Stimulated activated CD8-positive, alpha-beta memory T cell treated with anti-CD3 and anti-CD28 coated beads, Interleukin-15, amount 100 ng/mL, for 48 hours (primary cell): ENCODE results near the gene UVRAG.
"Not testable (repeated sequence)": the region's sequence is repeated elsewhere in the genome, so short reads cannot be mapped to it uniquely, and the experiment has no call there.

Source experiments
- DNase-seq, 2 donors: peaks; one replicate each; pipeline ENCODE4 v3.0.0-alpha.2; 2020; ENCODE audit warnings: low read depth in 2 of 2

UVRAG gene

DNA sequence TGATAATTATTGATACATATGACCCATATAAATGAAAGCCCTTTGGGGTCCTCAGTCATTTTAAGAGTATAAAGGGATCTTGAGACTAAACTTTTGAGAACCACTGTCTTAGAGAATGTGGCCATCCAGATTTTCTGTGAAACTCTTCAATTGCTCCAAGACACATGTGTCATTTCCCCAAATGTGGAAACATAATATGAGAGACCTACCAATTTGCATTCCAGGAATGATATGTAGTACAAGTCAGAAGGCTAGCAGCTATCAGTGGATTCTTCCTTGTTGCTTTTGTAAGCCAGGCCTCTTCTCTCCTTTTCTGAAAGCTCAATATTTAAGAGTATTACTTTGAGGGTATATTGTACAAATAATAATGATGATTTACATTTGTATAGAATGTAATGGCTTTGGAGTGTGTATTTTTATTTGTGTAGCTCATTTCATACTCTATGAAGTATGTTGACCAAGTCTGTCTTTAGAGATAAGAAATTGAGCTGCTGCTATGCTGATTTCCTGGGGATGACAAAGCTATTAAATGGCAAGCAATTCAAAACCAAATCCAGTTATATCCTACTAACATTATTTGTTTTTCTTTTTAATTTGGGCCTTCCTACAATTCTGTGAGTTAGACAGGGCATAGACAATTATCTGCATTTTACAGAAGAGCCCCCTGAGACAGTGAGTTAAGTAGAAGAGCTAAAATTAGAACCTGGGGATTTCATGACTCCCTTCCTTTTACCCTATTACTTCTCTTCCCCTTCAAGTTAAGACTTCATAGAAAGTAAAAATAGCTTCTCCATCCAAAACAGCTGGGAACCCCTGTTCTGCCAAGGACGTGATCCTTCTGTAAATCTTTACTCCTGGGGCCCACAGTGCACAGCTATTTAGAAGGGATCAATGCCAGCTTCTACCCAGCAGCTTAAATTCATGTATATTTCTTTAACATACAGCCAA, 259.4 kb downstream of the UVRAG start:
- DNase-seq, result no peak

DNA sequence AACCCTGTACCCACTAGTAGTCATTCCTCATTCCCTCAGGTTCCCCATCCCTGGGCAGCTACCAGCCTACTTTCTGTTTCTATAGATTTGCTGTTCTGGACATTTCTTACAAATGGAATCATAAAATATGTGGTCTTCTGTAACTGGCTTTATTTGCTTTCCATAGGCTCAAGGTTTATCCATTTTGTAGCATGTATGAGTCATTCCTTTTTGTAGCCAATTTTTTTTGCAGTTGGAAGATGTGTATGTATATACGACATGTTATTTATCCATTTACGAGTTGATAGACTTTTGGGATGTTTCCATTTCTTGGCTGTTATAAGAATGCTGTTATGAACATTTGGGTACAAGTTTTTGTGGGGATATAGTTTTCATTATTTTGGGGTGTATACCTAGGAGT, 260.7 kb downstream of the UVRAG start:
- no peak for DNase-seq

DNA sequence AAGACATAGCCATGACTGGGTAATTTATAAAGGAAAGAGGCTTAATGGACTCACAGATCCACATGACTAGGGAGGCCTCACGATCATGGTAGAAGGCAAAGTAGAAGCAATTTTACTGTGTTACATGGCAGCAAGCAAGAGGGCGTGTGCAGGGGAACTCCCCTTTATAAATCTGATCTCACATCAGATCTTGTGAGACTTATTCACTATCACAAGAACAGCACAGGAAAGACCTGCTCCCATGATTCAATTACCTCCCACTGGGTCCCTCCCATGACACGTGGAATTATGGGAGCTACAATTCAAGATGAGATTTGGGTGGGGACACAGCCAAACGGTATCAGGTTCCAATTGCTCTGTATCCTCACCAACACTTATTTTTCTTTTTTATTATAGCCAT, 261.2 kb downstream of the UVRAG start:
- DNase-seq, result not testable (repeated sequence)

DNA sequence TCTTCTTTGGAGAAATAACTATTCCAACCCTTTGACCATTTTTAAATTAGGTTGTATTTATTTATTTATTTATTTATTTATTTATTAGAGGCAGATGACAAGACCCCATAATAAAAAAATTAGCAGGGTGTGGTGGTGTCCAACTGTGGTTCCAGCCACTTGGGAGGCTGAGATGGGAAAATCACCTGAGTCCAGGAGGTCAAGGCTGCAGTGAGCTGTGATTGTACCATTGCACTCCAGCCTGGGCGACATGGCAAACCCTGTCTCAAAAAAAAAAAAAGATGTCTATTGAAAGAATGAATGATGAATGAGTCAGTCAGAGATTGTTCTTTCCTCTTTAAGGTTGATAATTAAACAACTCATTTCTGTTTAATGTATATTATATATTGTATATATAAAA, 261.7 kb downstream of the UVRAG start:
- DNase-seq, result no peak

DNA sequence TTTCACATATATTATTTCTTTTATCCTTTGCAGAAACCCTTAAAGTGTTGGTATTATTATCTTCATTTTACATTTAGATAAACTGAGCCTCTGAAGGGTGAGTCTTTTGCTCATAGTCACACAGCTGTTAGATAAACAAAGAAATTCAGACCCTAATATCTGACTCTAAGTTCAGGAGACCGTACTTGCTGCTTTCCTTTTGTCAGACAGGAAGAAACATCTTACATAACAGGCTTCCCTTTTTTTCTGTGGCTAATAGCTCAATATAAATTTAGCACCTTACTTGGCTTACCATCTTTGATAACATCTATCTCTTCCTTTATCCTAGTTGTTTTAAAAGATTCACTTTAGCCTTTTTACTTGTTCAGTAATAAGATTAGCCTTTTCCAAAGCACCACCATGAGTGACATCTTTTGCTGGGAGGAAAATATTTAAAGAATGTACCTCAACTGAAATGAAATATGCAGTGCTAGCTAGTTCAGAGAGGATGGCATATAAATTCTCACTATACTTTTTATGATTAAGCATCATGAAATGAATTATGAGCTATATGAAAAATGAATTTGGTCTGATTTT, 262.7 kb downstream of the UVRAG start:
- no peak for DNase-seq

DNA sequence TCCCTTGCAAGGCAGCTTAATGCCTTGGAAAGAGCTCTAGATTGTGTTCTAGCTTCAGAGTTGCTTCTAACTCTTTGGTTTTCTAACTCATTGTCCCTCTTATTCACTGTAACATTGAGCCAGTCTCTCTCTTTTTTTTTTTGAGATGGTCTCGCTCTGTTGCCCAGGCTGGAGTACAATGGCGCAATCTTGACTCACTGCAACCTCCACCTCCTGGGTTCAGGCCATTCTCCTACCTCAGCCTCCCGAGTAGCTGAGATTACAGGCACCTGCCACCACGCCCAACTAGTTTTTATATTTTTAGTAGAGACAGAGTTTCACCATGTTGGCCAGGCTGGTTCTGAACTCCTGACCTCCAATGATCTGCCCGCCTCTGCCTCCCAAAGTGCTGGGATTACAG, 266.1 kb downstream of the UVRAG start:
- not testable (repeated sequence) for DNase-seq

DNA sequence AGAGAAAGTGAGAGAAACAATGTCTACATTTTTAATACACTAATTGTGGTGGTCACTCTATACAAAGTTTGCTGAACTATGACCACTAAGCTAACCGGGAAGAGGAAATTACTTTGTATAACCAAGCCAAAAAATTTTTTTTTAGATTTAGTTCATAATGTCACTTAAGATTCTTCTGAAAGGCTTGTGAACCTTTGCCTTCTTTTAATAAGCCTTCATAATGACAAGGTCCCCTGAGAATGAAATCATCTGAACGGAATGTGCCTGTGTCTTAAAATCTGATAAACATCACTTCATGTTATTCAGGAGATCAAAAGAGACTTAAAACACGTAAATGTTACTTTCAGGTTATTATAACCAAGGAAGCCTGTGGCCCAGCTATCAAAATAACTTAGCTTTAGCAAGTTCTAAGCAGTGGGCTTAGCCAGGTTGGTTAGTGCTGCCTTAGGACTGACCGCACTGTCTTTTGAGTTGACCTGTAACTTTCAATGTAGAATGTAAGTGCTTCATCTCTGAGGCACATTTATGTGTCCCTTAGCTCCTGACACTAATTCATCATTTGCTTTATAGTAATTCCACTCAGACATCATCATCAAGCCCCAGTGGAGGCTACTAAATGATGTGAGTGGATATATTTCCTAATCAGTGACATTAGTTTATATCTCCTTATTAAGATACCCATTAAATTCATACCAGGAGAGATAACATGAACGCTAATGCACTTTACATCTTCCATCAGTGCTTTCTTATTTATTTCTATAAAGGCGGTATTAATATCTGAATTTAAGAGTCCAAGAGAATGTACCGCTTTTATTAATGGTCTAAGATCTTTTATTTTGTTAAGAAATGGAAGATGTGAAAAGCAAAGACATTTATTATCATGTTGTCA, 268.8 kb downstream of the UVRAG start:
- no peak for DNase-seq

DNA sequence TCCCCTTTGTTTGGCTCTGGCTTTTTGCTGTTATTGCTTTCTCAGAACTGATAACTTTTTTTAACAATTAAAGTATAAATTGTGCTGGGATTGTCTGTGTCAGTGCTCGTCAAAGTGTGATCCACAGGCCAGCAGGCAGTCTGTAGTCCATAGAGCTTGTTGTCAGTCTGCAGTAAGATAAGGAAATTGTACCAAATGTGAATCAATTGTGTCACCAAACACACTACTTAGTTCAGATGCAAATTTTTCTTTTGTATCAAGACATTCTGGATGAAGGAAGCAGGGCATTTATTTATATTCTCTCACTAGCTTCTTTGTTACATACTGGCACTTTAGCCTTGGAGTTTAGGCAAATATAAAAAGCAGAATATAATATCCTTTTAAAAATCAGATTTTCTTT, 270.3 kb downstream of the UVRAG start:
- no peak for DNase-seq

DNA sequence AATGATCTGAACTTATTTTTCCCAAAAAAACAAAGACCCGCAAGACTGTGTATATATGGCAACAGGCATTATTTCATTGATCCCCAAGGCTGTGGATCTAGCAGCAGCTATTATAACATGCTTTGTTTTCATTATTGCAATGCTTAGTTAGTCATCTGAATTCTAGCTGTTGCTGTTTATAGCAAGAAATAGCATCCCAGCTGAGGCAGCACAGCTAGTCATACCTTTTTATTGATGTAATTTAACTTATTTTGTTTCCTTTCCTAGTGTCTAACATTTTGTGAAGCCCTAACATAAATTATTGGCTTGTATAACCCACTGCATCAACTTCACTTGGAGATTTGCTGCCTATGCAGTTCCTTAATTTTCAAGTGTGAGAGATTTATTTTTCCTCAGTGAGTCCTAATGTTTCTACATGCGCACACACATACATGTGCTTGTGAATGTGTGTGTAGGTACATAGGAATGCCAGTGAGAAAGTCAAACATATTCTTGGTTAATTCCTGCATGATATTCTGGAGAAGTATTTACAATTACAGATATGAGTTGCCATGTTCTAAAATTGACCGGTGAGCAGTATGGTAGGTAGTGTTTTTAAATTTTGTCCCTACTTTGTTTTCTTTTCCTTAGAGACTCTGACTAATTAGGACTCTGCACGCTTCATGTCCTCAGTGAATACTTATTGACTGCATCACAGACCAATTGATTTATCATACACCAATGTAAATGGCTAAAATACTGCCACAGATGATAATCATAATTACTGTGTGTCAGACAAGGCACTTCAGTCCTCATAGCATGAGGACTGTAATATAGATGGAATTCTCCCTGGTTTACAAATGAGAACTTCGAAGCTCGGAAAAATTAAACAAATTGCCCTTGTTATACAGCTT, 272.0 kb downstream of the UVRAG start:
- no peak for DNase-seq

DNA sequence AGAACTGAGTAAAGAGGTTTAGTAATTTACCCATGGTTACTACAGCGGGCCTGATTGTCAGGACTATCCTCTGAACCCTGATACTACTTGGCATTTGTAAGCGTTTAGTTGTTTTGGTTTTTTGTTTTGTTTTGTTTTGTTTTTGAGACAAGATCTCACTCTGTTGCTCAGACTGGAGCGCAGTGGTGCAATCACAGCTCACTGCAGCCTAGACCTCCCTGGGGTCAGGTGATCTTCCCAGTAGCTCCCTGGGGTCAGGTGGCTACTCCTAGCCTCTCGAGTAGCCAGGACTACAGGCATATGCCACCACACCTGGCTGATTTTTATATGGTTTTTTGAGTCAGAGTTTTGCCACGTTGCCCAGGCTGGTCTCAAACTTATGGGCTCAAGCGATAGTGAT, 272.7 kb downstream of the UVRAG start:
- no peak for DNase-seq

DNA sequence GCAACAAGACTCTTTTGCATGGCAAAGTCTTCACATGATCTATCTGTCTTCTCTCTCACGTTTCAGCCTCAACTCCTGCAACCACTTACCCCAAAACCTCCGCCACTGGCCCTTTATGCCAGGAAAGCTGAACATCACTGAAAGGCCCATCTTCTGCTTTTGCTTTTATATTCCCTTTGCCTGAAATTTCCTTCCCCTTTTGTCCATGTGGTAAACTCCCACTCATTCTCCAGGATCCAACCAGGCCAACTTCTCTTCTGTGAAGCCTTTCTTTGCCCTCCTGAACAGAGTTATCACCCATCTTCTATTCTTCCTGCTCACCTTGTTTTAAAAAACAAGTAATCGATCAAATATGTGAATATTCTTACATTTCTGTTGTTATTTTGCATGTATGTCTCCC, 273.5 kb downstream of the UVRAG start:
- no peak for DNase-seq

DNA sequence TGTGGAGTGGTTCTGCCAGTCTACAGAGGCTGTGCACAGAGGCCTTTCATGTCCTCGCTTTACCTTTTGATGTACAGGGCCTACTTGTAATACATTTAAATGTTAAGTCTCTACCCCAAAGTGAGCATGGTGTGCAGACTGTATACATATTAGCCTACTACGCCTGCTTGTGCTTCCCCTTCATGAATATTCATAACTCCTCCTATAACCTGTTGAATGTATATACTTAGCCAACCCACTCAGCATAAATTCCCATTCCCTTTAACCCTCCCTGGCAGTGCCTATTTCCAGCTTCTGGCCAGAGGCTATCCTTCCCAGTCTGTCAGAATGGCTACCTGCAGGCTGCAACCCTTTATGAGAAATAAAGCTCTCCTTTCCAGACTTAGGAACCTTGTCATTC, 275.2 kb downstream of the UVRAG start:
- DNase-seq, result no peak

DNA sequence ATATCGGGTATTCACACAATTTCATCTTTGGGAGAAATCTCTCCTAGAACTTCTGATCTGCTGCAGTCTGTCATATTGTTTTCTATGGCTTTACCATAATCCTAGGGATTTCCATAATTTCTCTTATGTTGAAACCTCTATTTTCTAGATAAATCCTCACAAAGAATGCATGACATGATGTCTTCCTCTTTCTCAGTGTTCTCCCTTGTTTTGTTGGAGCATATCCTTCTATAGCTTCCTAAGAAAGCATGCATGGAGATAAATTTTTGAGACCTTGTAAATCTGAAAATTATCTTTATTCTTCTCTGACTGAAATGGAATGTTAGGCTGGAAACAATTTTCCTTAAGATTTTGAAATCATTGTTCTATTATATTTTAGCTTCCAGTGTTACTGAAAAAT, 275.8 kb downstream of the UVRAG start:
- no peak for DNase-seq

DNA sequence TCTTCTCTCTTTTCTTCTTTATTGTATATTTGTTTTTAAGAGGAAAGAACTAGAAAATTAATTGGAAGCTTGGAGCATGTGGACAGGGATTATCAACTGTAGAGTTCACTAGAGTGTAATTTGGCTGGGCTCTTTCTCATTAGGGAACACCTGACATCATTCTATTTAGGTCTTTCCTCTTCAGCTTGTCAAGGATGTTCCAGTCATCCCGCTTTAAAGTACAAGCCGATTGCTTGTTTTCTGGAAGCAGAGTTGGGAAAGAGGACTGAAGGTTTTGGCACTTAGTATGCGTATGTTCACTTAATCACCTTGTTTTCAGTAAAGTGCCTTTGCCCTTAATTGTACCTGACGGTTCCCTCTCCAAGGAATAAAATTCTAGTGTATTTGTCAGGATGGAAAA, 279.7 kb downstream of the UVRAG start:
- no peak for DNase-seq

DNA sequence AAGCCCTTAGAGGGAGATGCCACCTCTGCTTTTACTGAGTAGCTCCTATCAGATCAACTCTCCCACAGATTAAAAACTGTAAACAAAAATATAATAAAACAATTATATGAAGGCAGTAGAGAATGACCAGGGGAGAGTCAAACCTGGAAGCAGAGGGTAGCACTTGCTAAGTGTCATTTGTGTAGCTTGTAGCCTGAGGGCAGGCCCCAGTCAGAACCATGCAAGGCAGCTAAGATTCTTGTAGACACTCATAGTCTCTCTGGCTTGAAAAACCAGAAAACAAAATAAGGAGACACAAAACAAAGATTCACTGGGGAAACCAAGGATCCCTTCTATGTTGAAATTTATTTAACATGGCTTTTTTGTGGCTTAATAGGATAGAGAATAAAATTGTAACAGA, 280.9 kb downstream of the UVRAG start:
- no peak for DNase-seq

DNA sequence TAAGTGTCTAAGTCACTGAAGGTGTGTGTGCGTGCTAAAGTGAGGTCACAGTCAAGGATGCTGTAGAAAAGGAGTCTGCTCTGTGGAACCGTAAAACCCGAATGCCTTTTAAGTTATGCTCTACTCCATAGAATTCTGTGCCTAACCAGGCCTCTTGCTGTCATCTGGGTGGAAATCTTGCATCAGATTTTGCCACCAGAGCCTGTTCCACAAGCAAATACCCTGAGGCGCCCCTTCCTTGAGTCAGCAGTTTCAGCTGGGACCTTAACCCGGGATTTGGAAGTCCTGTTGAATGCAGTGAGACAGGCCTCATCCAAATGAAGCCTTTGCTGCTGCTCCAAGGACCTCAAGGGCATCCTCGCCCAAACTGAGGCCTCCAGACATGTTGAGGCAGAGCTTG, 281.5 kb downstream of the UVRAG start:
- no peak for DNase-seq

DNA sequence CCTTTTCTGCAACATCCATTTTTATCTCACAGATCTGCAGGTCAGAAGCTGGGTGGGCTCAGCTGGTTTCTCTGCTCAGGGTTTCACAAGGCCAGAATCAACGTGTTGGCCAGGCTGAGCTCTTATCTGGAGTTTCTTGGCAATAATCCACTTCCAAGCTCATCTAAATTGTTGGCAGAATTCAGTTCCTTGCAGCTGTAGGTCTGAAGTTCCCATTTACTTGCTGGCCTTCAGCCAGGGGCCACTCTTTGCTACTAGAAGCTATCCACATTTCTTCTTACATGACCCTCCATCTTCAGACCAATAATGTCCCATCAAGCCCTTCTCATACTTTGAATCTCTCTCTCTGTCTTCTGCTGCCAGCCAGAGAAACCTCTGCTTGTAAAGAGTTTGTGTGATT, 287.8 kb downstream of the UVRAG start:
- DNase-seq, result no peak

DNA sequence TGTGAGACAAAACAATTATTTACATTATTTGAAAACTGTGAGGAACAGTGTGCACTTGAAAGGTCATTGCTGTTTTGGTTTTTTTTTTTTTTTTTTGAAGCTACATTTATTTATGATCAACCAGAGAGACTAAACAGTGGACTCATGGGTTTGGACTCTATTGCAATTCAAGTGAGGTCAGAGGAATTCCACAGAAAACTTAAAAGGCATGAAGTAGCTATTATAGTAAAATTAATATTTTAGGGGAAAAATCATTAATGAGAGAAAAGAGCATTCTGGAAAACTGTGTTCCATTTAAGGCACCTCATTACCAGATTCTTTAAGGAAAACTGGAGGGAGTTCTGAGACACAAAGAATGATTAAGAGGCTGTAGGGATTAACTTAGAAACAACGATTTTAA, 288.4 kb downstream of the UVRAG start:
- no peak for DNase-seq

DNA sequence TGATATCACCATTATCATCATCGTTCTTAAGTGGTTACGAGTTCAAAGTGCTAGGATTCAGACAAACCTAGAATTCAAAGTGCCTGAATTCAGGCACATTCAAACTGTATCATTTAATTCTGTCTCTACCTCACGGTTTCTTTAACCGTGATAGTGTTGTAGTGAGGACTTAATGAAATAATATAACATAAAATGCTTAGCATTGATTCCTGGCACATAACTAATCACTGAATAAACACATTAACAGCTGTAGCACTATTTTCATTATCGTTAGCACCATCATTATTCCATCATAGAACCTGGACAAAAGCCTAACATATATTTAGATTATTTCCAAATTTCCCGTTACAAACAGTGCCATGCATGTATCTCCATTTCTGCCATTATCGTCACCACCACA, 289.3 kb downstream of the UVRAG start:
- DNase-seq, result no peak

DNA sequence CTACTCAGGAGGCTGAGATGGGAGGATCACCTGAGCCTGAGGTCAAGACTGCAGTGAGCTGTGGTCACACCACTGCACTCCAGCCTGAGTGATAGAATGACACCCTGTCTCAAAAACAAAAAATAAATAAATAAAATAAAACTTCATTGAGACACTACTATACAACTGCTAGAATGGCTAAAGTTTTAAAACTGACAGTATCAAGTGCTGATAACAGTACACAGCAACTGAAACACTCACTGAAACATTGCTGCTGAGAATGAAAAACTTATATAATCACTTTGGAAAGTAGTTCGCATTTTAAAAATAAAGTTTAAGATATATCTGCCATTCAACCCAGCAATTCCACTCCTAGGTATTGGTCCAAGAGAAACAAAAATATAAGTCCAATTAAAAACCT, 290.6 kb downstream of the UVRAG start:
- no peak for DNase-seq

DNA sequence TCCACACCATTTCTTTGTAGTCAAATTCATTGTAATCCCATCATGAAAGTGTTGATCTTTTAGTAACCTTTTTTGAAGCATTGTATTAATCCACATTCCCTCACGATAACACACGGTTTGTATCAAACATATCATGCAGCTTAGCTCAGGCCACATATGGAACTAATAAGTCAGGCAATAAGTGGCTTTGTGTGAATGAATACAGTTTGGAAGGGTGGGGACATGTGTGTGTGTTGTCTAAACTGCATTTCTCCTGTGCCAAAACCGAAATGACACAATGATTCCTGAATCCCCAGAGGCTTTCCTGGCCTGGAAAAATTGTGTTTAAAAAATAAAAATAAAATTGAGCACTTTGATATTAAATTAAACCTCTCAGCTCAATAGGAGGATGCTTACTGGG, 293.0 kb downstream of the UVRAG start:
- no peak for DNase-seq

DNA sequence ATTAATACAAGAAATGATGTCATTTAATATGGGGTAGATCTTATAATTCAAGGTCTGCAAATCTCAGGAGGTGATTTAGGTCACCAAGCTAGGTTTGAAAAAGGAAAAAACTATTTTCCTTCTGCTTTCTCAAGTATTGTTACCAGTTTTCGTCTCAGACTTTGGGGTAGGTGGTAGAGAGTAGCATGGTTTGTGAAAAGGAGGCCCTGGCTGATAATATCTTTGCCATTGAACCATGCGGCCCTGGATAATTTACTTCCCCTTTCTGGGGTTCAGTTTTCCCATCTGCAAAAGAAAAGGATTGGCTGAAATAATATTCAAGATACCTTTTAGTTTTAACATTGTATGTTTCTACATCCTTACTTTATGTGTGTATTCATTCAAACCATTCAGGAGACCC, 299.2 kb downstream of the UVRAG start:
- no peak for DNase-seq
